Brain pericyte (primary cell): ENCODE results near the gene GABPB2.

Source experiments
- DNase-seq: peaks from one replicate; pipeline ENCODE4 v3.0.0-alpha.2; 2012; ENCODE audit warnings: low read depth, low spot score

Gene GABPB2

GRCh38 chr1:151133018-151133806, 62.7 kb downstream of the GABPB2 start:
- no peak for DNase-seq

- no peak for DNase-seq
These were observed 63.8 kb downstream of the GABPB2 start for GRCh38 chr1:151134396-151134795.

- no peak for DNase-seq
These were observed 64.4 kb downstream of the GABPB2 start for GRCh38 chr1:151134991-151135390.

GRCh38 chr1:151135433-151136385, 65.1 kb downstream of the GABPB2 start:
- DNase-seq = no peak

DNA sequence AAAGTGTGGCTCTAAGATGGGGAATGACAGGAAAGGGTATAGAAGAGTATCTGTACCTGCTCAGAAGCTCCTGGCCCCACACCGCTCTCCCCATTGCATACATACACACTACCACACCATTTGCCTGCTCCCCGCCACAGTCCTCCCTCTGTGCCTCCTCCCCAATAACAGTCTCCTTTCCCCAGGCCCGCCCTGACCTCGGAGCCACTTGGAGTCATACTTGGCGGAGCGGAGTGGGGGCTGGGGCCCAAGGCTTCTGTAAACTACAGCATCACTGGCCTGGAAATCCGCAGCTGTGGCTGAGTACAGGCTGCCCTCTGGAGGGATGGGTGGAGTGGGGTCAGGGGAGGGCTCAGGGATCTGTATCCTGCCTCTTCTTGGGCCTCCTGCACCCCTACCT, 67.2 kb downstream of the GABPB2 start:
- no peak for DNase-seq

DNA sequence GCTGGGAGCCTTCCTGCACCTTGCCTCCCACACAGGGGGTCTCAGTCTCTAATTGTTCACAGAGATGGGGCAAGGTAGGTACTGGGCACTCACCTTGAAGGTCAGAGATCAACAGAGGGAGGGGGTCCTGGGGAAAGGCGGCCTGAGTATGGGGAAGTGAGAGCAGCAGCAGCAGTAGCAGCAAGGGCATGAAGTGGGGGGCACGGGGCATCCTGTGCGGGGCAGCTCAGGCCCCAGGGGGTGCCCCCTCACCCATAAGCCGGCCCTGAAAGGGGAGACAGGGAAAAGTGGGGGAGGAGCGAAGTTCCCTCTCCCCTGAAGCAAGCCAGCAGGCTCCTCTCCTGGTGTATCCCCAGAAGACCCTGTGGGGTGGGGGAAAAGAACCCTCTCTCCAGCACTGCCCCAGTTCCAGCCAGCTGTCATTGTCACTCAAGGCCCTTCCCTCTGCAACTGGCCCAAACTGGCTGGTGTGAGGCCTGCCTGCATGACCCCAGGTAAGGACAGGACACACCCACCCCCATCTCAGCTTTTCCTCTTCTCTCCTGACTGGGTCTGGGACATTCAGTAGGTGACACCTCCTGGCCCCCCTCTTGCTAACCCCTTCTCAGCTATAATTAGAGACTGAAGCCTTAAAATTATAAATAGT, 72.0 kb downstream of the GABPB2 start:
- DNase-seq = no peak

DNA sequence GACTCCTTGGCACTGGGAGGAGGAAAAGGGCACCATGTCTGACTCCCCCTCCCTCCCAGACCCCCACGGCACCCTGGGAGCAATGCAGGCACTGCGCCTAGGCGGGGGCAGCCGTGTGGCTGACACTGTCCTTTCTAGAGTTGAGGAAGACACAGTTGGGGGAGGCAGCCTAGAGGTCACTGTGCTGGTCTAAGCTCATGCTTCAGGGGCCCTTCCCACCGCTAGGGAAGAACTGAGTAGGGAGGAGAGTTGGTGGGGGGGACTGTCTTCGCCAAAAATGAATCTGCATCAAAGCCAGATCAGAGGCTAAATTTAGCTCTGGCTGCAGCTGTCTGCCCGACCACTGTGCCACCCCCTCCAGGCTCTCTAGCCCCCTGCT, 72.5 kb downstream of the GABPB2 start:
- no peak for DNase-seq

DNA sequence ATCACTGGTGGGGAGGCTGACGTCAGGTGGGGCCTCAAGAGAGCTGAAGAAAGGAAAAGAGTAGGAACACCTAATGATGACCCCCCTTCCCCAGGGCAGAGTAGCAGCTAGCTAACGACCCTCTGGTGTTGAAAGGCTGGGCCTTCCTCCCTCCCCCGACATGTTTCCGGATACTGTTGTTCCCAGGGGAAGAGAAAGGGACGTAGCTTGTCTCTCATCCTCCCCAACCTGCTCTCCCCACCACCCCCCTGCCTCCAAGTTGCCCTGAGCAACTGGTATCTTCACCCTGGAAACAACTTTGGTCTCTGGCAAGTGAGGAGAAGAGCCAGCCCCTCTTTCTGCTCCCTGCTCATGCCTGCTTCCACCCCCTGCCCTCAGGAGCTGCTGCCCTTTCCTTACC, 73.4 kb downstream of the GABPB2 start:
- DNase-seq = no peak

DNA sequence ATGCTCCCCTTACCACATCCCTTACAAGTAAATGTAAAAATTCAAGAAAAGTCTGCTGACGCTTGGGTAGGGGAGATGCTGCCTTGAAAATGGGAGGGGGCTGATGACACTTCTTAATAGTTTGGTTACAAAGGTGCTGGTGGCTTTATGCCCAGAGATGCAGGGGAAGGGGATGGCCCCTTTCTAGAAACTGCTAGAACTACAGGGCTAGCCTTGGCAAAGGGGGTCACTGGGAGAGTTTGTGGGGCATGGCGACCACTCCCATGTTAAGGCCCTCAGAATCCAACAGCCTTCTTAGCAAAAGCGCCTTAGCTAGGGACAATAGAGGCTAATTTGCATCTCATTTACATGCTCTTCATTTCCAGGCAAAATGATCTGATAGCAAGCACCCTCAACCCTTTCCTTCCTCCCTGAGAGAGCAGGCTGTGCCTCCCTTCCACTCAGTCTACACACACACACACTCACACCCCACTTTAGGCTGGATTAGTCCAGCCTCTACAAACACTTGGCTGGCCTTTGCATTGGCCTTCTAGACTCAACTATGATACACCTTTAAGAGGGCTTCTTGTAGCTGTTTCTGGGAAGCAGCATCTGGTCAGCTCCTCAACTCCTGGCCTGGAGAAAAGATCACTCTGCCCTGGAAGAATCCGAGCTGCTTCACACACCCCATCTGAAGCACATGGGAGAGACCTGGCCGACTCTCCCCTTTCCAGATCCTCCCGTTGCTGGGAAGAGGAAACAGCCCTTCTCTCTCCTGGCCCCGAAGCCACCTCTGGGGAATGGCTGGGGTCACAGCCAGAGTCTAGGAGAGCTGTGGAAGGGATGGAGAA, 74.1 kb downstream of the GABPB2 start:
- DNase-seq = no peak

- no peak for DNase-seq
These were observed 74.9 kb downstream of the GABPB2 start for GRCh38 chr1:151145304-151146071.

DNA sequence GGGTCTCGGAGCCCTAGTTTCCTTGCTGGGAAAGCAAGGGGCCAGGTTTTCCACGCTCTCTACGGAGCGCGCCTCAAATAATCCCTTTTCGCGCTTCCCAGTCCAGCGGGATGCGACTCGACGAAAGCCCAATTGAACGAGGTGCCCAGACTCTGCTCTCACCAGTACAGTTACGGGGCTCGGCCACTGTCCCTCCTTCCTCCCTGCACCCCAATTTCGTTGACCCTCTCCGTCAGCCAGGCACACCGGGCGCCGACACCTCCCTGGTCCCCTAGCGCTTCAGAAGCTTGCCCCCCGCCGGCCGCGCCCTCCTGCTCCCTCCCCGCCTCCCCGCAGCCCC, 75.5 kb downstream of the GABPB2 start:
- no peak for DNase-seq

- DNase-seq = peak; percentile 75
These were observed 76.0 kb downstream of the GABPB2 start, which contains the start of gene SEMA6C for GRCh38 chr1:151146412-151147131. TSS of gene SEMA6C (minus strand) at chr1:151146631. CDS start at chr1:151142621, 4,010 bp downstream.

DNA sequence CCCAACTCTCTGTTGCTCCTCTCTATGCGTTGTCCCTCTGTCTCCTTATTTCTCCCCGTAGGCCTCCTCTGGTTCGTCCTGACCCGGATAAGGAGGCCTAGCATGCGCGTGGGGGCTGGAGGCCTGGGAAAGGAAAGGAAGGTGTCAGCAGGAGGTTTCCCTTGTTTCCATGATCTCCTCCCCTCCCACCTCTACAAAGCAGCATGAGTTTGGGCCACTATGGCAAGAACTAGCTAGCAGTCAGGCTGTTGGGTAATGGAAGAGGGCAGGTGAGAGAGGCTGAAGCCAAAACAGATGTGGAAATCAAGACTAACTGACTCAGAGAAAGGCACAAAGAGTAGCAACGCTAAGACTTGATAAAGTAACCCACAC, 76.6 kb downstream of the GABPB2 start:
- DNase-seq = no peak

DNA sequence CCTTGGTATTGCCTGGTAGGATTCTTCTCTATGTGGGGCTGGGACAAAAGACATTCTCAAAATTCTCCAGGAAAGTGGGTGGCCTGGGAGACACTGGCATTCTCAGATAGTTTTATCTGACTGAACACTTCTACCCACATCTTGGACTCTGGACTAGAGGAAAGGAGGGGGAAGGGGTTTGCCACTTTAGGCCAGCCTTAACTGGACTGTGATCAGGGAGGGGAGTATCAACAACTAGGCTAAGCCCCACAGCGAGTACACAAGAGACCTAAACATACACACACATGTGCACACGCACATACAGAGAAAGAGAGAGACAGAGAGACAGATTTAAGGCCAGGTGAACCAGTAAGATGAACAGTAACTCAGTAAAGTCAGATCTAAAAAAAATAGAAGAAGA, 77.1 kb downstream of the GABPB2 start:
- no peak for DNase-seq

GRCh38 chr1:151156515-151156819, 85.9 kb downstream of the GABPB2 start, which contains the start of gene TNFAIP8L2:
TSS of gene TNFAIP8L2 (plus strand) at chr1:151156649. CDS start at chr1:151158698, 2,049 bp downstream.
- no peak for DNase-seq

DNA sequence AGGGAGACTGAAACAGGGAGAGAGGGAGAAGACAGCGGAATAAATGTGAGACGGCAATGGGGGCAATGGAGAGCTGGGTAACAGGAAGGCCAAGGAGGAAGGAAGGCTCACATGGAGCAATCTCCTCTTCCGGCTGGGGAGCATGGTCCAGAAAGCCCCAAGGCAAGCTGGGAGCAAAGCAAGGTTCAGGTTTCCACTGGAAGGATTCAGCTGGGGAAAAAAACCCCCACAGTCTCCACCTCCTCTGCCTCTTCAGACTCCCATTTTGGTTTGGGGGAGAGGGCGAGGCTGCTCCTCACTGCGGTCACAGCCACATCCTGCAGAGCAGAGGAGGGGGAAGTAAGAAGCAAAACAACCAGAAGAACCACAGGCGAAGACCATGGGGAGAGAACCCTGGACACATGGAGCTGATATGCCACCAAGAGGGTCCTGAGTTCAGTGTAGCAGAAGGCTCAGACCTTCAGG, 86.5 kb downstream of the GABPB2 start:
- no peak for DNase-seq

- DNase-seq = no peak
These were observed 87.8 kb downstream of the GABPB2 start for GRCh38 chr1:151158326-151158725.

- DNase-seq = no peak
These were observed 88.2 kb downstream of the GABPB2 start for GRCh38 chr1:151158751-151159251.

DNA sequence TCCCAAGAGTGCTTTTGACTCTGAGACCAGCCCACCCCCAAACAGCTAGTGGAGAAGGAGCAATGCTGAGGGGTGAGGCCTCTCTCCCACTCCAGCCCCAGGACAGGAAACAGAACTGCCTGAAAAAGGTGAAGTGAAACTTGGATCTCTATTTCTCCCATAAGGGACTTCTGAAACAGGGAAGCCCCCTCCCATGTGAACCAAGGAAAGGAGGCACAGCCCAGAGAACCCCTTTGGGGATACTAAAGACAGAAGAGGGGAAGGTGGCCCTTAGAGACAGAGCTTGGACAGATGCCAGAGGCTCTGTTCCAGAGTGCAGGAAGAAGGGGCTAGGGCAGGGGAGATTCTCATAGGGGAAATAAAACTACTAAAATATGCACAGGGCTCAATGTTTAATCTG, 88.8 kb downstream of the GABPB2 start:
- no peak for DNase-seq
